Astrocyte of the hippocampus (primary cell): ENCODE measurements around the gene GNAS.
"Not testable (repeated sequence)": the region's sequence is repeated elsewhere in the genome, so short reads cannot be mapped to it uniquely, and the experiment has no call there.

Experiments
- DNase-seq: peaks from one replicate; pipeline ENCODE4 v3.0.0; 2011; ENCODE audit warnings: low read depth, low spot score

GNAS gene

GRCh38 chr20:58828136-58828535, 24.4 kb upstream of the GNAS start:
- no peak for DNase-seq

- DNase-seq, result not testable (repeated sequence)
These were observed 23.7 kb upstream of the GNAS start for GRCh38 chr20:58828804-58829203.

- peak; percentile 75 for DNase-seq
These were observed 23.0 kb upstream of the GNAS start for GRCh38 chr20:58829531-58829941.

GRCh38 chr20:58832457-58832856, 20.1 kb upstream of the GNAS start:
- no peak for DNase-seq

GRCh38 chr20:58833921-58834320, 18.6 kb upstream of the GNAS start:
- DNase-seq, result no peak

GRCh38 chr20:58835231-58835630, 17.3 kb upstream of the GNAS start:
- no peak for DNase-seq

- no peak for DNase-seq
These were observed 15.8 kb upstream of the GNAS start for GRCh38 chr20:58836616-58837204.

- no peak for DNase-seq
These were observed 14.8 kb upstream of the GNAS start for GRCh38 chr20:58837717-58838116.

GRCh38 chr20:58838174-58838573, 14.3 kb upstream of the GNAS start:
- no peak for DNase-seq

GRCh38 chr20:58839474-58839874, 13.0 kb upstream of the GNAS start:
- DNase-seq, result peak; percentile 71

- no peak for DNase-seq
These were observed 12.3 kb upstream of the GNAS start for GRCh38 chr20:58839991-58840747.

- no peak for DNase-seq
These were observed 11.5 kb upstream of the GNAS start for GRCh38 chr20:58840816-58841538.

- no peak for DNase-seq
These were observed 10.8 kb upstream of the GNAS start for GRCh38 chr20:58841539-58842264.

GRCh38 chr20:58842276-58842675, 10.2 kb upstream of the GNAS start:
- no peak for DNase-seq

- DNase-seq, result no peak
These were observed 9.4 kb upstream of the GNAS start for GRCh38 chr20:58843128-58843556.

GRCh38 chr20:58845706-58846105, 6.8 kb upstream of the GNAS start:
- DNase-seq, result no peak

GRCh38 chr20:58847463-58847862, 5.1 kb upstream of the GNAS start:
- no peak for DNase-seq

GRCh38 chr20:58850693-58851174, 1.8 kb upstream of the GNAS start, which contains the start of gene GNAS-AS1:
Gene GNAS-AS1 (minus strand): TSS chr20:58850902.
- peak; percentile 94 for DNase-seq

- DNase-seq, result no peak
These were observed 1.1 kb upstream of the GNAS start for GRCh38 chr20:58851221-58851968.

- no peak for DNase-seq
These were observed 502 bp upstream of the GNAS start for GRCh38 chr20:58851969-58852458.

- DNase-seq, result no peak
These were observed 950 bp downstream of the GNAS start for GRCh38 chr20:58853466-58853865.
